Activated naive CD8-positive, alpha-beta T cell treated with anti-CD3 and anti-CD28 coated beads, Interleukin-2, amount 10 ng/mL, durations not matched to agents 7 days and 5 days (primary cell): Measurements from ENCODE around the gene CCL16. TPM values are rescaled to one million over a fixed set of nuclear protein-coding genes. Genes with fewer than 3 reads are reported as not detected.
"Not testable (repeated sequence)": the region's sequence is repeated elsewhere in the genome, so short reads cannot be mapped to it uniquely, and the experiment has no call there.

Experiments used
- ATAC-seq: fragments of 150-1000 bp; cut with Tn5 transposase; one replicate; pipeline ENCODE4 v1.10.0; 2021; ENCODE audit warnings: low read depth, moderate library complexity
- POLR2A ChIA-PET: fragments of 350-600 bp; sonication (Branson Sonifier 250); formaldehyde crosslinking; loops from one replicate; lab custom pipeline; 2021; ENCODE audit warnings: antibody characterized with exemption; lab: Charles Lee
- DNase-seq: peaks from one replicate; pipeline ENCODE4 v3.0.0; 2021
- H3K27ac Mint-ChIP-seq: one replicate; pipeline ENCODE4 v1.8.0; 2022; ENCODE audit warnings: mild to moderate bottlenecking, mixed read lengths
- H3K27me3 Mint-ChIP-seq: one replicate; pipeline ENCODE4 v1.8.0; 2022; ENCODE audit warnings: mild to moderate bottlenecking, moderate library complexity, mixed read lengths
- H3K36me3 Mint-ChIP-seq: one replicate; pipeline ENCODE4 v1.8.0; 2021; ENCODE audit warnings: mild to moderate bottlenecking, mixed read lengths
- H3K4me1 Mint-ChIP-seq: one replicate; pipeline ENCODE4 v1.8.0; 2021; ENCODE audit warnings: mixed read lengths
- H3K4me3 Mint-ChIP-seq: one replicate; pipeline ENCODE4 v1.8.0; 2022; ENCODE audit warnings: mild to moderate bottlenecking, moderate library complexity, mixed read lengths
- H3K9me3 Mint-ChIP-seq: one replicate; pipeline ENCODE4 v1.8.0; 2021; ENCODE audit warnings: mixed read lengths
- total RNA-seq, 2 experiments: library from RNA; stranded (reverse); gene quantifications; one replicate each; pipeline ENCODE4 v1.2.3, GENCODE V29; 2021

The CCL16 gene
- not detected for total RNA-seq

- no peak within 1 kb of the TSS for H3K4me3 Mint-ChIP-seq
- no peak for DNase-seq
- no peaks in the 10 kb centered on the region for H3K4me1 Mint-ChIP-seq
- POLR2A ChIA-PET, result no interaction called here
- H3K36me3 Mint-ChIP-seq, result no peaks in the 10 kb centered on the region
- no peaks in the 10 kb centered on the region for H3K9me3 Mint-ChIP-seq
- no peak within 1 kb of the TSS for H3K27ac Mint-ChIP-seq
- ATAC-seq, result no peak
- peaks cover 15% of the 10 kb centered on the region for H3K27me3 Mint-ChIP-seq
Observed at GRCh38 chr17:35981246-35981645, at the start of gene CCL16. TSS of gene CCL16 (minus strand) at chr17:35981497. CDS start at chr17:35981420, 77 bp downstream.

DNA sequence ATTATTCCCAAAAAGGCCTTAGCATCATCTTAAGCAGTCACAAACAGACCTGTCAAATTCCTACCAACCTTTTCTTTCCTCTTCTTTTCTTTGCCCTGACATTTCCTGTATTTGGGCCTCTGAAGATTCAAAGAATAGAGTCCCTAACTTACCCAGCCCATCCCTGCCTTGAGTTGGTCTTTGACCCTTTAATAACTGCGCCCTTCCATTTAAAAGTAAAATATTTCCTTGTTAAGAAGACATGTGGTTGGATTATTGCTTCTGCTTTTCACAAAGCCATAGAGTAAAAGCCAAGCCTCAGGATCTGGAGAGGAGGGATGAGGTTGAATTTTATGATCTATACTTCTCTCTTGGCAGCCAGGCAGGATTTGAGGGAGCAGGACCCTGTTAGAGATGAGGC is 49.7 kb upstream of the CCL16 start:
- H3K27me3 Mint-ChIP-seq, result peaks cover 45% of the 10 kb centered on the region
- no peaks in the 10 kb centered on the region for H3K9me3 Mint-ChIP-seq
- no peaks in the 10 kb centered on the region for H3K36me3 Mint-ChIP-seq
- H3K4me1 Mint-ChIP-seq, result no peaks in the 10 kb centered on the region
- POLR2A ChIA-PET, result no interaction called here
- DNase-seq (no peak), ATAC-seq (no peak)
- H3K4me3 Mint-ChIP-seq, result no peak overlapping the region
- no peak overlapping the region for H3K27ac Mint-ChIP-seq

DNA sequence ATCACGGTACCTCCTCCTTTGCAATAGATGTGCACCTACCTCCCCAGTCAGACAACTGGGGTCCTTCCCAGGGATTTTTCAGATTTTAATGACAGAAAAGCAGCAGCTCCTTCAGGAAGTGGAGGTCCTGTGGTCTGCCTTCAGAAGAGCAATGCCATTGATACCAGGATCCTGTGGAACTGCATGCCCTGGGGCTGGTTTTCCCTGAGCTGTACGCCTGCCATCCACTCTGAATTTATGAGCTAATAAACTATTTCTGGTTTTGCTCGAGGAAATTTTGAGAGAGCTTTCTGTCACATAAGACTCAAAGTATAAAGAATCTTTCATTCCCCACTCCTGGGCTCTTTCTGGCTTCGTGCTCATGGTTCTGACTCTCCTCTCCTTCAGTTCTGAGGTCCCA is 46.5 kb upstream of the CCL16 start:
- DNase-seq (no peak), ATAC-seq (no peak)

GRCh38 chr17:36024106-36024869 is 43.0 kb upstream of the CCL16 start:
- H3K27ac Mint-ChIP-seq, result no peak overlapping the region
- H3K36me3 Mint-ChIP-seq, result no peaks in the 10 kb centered on the region
- no peaks in the 10 kb centered on the region for H3K4me1 Mint-ChIP-seq
- H3K9me3 Mint-ChIP-seq, result no peaks in the 10 kb centered on the region
- no peak for ATAC-seq
- peaks cover 39% of the 10 kb centered on the region for H3K27me3 Mint-ChIP-seq
- no peak overlapping the region for H3K4me3 Mint-ChIP-seq
- POLR2A ChIA-PET, result no interaction called here
- no peak for DNase-seq

More for the DNA sequence above, 46.5 kb upstream of the CCL16 start:
- POLR2A ChIA-PET, result no interaction called here
- H3K4me1 Mint-ChIP-seq, result no peaks in the 10 kb centered on the region
- H3K27me3 Mint-ChIP-seq, result peaks cover 31% of the 10 kb centered on the region
- no peaks in the 10 kb centered on the region for H3K36me3 Mint-ChIP-seq
- no peaks in the 10 kb centered on the region for H3K9me3 Mint-ChIP-seq
- no peak overlapping the region for H3K27ac Mint-ChIP-seq
- no peak overlapping the region for H3K4me3 Mint-ChIP-seq

GRCh38 chr17:36019423-36019822 is 38.1 kb upstream of the CCL16 start:
- no peaks in the 10 kb centered on the region for H3K9me3 Mint-ChIP-seq
- DNase-seq (no peak), ATAC-seq (no peak)
- no peak overlapping the region for H3K27ac Mint-ChIP-seq
- POLR2A ChIA-PET, result no interaction called here
- no peaks in the 10 kb centered on the region for H3K4me1 Mint-ChIP-seq
- H3K27me3 Mint-ChIP-seq, result peaks cover 47% of the 10 kb centered on the region
- no peak overlapping the region for H3K4me3 Mint-ChIP-seq
- no peaks in the 10 kb centered on the region for H3K36me3 Mint-ChIP-seq

DNA sequence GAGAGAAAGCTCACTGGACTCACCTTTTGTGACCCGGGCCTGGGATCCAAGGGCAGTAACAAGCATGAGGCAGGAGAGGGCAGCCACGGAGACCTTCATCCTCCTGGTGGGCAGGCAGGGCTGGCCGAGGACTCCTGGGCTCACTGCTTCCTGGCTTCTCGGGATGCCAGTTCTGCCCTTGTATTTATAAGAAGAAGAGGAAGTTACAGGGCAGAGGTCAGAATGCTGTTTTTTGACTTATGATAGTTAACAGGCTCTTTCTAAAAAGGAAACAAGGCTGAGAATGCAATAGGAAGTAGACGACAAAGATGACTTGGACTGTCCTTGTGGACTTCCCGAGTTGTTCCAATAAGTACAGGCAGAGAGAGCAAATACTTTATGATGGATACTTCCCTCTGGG is 36.5 kb upstream of the CCL16 start, which contains the start of gene CCL23:
Gene CCL23, minus strand, starts transcription at position 174 of the 400 bp plus-strand sequence. Its CDS starts 75 bp downstream, at position 99.
- no peaks in the 10 kb centered on the region for H3K36me3 Mint-ChIP-seq
- POLR2A ChIA-PET, result no interaction called here
- no peaks in the 10 kb centered on the region for H3K4me1 Mint-ChIP-seq
- no peak within 1 kb of the TSS for H3K4me3 Mint-ChIP-seq
- H3K27me3 Mint-ChIP-seq, result peaks cover 52% of the 10 kb centered on the region
- H3K27ac Mint-ChIP-seq, result no peak within 1 kb of the TSS
- H3K9me3 Mint-ChIP-seq, result no peaks in the 10 kb centered on the region
- no peak for DNase-seq
- no peak for ATAC-seq

DNA sequence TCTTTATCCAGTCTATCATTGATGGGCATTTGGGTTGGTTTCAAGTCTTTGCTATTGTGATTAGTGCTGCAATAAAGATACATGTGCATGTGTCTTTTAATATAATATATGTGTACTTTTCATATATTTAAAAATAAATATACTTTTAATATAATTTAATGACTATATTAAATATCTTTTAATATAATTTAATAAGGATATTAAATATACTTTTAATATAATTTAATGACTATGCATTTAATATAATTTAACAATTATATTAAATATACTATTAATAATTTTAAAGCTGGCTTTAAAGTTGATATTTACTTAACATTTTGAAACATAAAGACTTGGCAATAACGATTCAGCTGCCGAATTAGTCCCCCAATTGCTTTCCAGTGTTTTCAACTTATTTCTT is 35.3 kb upstream of the CCL16 start:
- no peak for ATAC-seq

DNA sequence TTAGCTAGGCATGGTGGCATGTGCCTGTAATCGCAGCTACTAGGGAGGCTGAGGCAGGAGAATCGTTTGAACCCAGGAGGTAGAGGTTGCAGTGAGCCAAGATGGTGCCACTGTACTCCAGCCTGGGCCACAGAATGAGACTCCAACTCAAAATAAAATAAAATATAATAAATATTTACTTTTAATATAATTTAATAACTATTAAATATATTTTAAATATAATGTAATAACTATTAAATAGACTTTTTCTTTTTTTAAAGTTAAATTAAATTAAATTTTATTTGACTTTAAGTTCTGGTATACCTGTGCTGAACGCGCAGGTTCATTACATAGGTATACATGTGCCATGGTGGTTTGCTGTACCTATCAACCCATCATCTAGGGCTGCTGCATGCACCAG is 34.6 kb upstream of the CCL16 start:
- POLR2A ChIA-PET, H3K36me3 Mint-ChIP-seq, DNase-seq, ATAC-seq, H3K27ac Mint-ChIP-seq, H3K4me1 Mint-ChIP-seq, H3K4me3 Mint-ChIP-seq, H3K9me3 Mint-ChIP-seq: not testable (repeated sequence)
- H3K27me3 Mint-ChIP-seq, result peaks cover 39% of the 10 kb centered on the region

More for the DNA sequence above, 35.3 kb upstream of the CCL16 start:
- H3K36me3 Mint-ChIP-seq, result no peaks in the 10 kb centered on the region
- no peak overlapping the region for H3K27ac Mint-ChIP-seq
- no peak overlapping the region for H3K4me3 Mint-ChIP-seq
- POLR2A ChIA-PET, result no interaction called here
- no peak for DNase-seq
- H3K9me3 Mint-ChIP-seq, result no peaks in the 10 kb centered on the region
- peaks cover 45% of the 10 kb centered on the region for H3K27me3 Mint-ChIP-seq
- no peaks in the 10 kb centered on the region for H3K4me1 Mint-ChIP-seq

- H3K9me3 Mint-ChIP-seq, result no peaks in the 10 kb centered on the region
- POLR2A ChIA-PET, result no interaction called here
- H3K4me1 Mint-ChIP-seq, result no peaks in the 10 kb centered on the region
Observed at GRCh38 chr17:36014946-36015345, 33.6 kb upstream of the CCL16 start.

DNA sequence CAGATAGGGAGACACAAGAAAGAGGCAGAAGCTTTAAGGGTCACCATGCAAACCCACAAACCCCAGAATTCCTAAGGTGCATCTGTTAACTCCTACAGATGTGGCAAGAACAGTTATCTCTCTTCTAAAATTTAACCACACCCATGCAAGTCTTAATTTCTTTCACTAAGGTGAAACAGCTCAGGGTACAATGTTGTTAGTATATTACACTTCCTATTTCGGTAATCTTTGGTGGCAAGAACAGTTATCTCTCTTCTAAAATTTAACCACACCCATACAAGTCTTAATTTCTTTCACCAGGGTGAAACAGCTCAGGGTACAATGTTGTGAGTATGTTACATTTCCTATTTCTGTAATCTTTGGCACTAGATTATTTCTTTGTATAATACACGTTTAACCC is 29.9 kb upstream of the CCL16 start:
- peaks cover 3% of the 10 kb centered on the region for H3K9me3 Mint-ChIP-seq
- no peak overlapping the region for H3K4me3 Mint-ChIP-seq
- H3K4me1 Mint-ChIP-seq, result no peaks in the 10 kb centered on the region
- DNase-seq (no peak), ATAC-seq (no peak)
- POLR2A ChIA-PET, result no interaction called here
- H3K27me3 Mint-ChIP-seq, result peaks cover 6% of the 10 kb centered on the region
- H3K27ac Mint-ChIP-seq, result no peak overlapping the region
- no peaks in the 10 kb centered on the region for H3K36me3 Mint-ChIP-seq

More at GRCh38 chr17:36014946-36015345, 33.6 kb upstream of the CCL16 start:
- no peak for ATAC-seq
- Mint-ChIP-seq H3K36me3 (no peaks in the 10 kb centered on the region), H3K27ac (no peak overlapping the region), H3K4me3 (no peak overlapping the region), H3K27me3 (peaks cover 30% of the 10 kb centered on the region)
- DNase-seq, result no peak

DNA sequence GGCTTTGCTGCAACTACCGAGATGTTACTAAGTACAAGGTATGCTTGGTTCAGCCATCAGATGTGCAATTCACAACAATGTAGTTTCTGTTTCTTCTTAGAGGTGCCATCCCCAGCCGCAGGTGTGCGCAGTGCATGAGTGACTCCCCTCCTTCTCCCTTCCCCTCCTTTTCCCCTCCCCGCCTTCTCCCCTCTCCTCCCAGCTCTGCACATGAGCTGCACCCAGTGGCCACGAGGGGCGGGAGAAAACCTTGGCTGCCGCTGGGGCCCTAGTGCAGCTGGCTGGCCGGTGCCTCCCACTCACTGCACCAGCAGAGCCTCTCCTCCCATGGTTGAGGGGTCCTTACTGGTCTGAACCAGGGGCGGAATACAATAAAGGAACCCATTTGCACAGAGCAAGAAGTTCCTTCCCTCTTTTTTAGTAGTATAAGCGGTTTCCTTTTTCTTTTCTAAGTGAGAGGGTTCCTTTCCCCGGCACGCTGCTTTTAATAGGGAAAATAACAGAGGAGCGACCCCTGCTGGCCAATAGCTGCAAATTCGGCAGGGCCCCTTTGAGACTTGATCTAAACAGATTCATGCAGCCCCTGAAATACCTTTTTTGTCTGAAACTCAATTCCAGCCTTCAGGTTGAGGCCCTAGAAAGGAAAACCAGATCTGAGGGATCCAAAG is 27.8 kb upstream of the CCL16 start:
- no peaks in the 10 kb centered on the region for H3K36me3 Mint-ChIP-seq
- ATAC-seq (no peak), DNase-seq (no peak)
- peaks cover 3% of the 10 kb centered on the region for H3K9me3 Mint-ChIP-seq
- no peak overlapping the region for H3K27ac Mint-ChIP-seq
- H3K27me3 Mint-ChIP-seq, result peaks cover 5% of the 10 kb centered on the region
- no peak overlapping the region for H3K4me3 Mint-ChIP-seq
- POLR2A ChIA-PET, result no interaction called here
- H3K4me1 Mint-ChIP-seq, result peaks cover 6% of the 10 kb centered on the region

DNA sequence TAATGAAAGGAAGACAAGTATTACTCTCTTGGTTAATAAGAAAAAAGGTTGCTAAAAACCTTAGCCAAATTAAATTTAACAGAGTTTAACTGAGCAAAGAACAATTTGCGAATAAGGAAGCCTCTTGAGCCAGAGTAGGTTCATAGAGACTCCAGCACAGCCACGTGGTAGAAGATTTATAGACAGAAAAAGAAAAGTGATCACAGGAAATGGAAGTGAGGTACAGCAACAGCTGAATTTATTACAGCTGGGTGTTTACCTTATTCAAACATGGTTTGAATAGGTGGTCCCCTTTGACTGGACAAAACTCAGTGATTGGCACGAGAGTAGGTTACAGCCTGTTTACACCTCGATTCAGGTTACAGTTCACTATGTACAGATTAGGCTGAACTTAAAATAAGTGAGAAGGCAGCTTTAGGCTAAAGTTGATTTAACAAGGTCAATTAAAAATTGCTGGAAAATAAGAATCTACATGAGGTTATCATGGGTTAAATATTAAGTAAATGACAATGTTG is 23.4 kb upstream of the CCL16 start:
- H3K27me3 Mint-ChIP-seq, result no peaks in the 10 kb centered on the region
- no peak overlapping the region for H3K4me3 Mint-ChIP-seq
- peaks cover 6% of the 10 kb centered on the region for H3K4me1 Mint-ChIP-seq
- H3K36me3 Mint-ChIP-seq, result no peaks in the 10 kb centered on the region
- ATAC-seq, result no peak
- H3K27ac Mint-ChIP-seq, result no peak overlapping the region
- POLR2A ChIA-PET, result no interaction called here
- DNase-seq, result no peak
- peaks cover 3% of the 10 kb centered on the region for H3K9me3 Mint-ChIP-seq

DNA sequence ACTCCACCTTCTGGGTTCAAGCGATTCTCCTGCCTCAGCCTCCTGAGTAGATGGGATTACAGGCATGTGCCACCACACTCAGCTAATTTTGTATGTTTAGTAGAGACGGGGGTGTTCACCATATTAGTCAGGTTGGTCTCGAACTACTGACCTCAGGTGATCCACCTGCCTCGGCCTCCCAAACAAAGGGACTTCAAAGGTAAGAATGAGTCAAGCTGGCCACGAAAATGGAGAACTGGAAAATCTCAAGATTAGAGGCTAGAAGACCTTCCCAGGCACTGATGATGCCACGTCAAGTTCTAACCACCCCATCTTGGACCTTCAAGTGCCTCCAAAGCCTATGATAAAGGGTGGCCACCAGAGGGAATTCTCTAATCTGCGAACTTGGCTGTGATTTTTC is 21.3 kb upstream of the CCL16 start:
- no peaks in the 10 kb centered on the region for H3K36me3 Mint-ChIP-seq
- POLR2A ChIA-PET, result no interaction called here

More for the DNA sequence above, 21.3 kb upstream of the CCL16 start:
- H3K4me1 Mint-ChIP-seq, result peaks cover 6% of the 10 kb centered on the region
- ATAC-seq (no peak), DNase-seq (no peak)
- no peaks in the 10 kb centered on the region for H3K27me3 Mint-ChIP-seq
- H3K27ac Mint-ChIP-seq, result no peak overlapping the region
- no peak overlapping the region for H3K4me3 Mint-ChIP-seq
- no peaks in the 10 kb centered on the region for H3K9me3 Mint-ChIP-seq
